ENCODE data around the gene PCDH15.

GRCh38 chr10:54319341-54319740, 481.7 kb downstream of the PCDH15 start:
- no peak for TF ChIP-seq TAF15 (IDR thresholded peaks at IDR 0.05; ENCODE audit: low read depth, low read length)
- no peak for TF ChIP-seq CEBPB (tag; IDR thresholded peaks at IDR 0.05)
- TF ChIP-seq, protein P1, sequence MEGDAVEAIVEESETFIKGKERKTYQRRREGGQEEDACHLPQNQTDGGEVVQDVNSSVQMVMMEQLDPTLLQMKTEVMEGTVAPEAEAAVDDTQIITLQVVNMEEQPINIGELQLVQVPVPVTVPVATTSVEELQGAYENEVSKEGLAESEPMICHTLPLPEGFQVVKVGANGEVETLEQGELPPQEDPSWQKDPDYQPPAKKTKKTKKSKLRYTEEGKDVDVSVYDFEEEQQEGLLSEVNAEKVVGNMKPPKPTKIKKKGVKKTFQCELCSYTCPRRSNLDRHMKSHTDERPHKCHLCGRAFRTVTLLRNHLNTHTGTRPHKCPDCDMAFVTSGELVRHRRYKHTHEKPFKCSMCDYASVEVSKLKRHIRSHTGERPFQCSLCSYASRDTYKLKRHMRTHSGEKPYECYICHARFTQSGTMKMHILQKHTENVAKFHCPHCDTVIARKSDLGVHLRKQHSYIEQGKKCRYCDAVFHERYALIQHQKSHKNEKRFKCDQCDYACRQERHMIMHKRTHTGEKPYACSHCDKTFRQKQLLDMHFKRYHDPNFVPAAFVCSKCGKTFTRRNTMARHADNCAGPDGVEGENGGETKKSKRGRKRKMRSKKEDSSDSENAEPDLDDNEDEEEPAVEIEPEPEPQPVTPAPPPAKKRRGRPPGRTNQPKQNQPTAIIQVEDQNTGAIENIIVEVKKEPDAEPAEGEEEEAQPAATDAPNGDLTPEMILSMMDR (IDR thresholded peaks at IDR 0.05 in 2 of 3, conservative IDR thresholded peaks at IDR 0.05 in 1 of 3; ENCODE audit: insufficient read depth in 2 of 3, low read depth in 1 of 3, low read length in 3 of 3): no peak
- TF ChIP-seq POLR2A (conservative IDR thresholded peaks at IDR 0.05): no peak

All from K562 (cell line).